WTC11 (cell line): Measurements from ENCODE around the gene DCUN1D3.

Experiments
- AR ChIP-seq: fragments of 250-450 bp; sonication (Bioruptor Pico); IDR thresholded peaks from 2 replicates; pipeline ENCODE4 v1.9.0; 2021; ENCODE audit warnings: mild to moderate bottlenecking
- ATF1 ChIP-seq: sonication (generic); formaldehyde crosslinking; IDR thresholded peaks from 2 replicates; pipeline ENCODE4 v1.8.1; 2023; ENCODE audit warnings: mild to moderate bottlenecking, moderate library complexity, missing genetic modification reagents
- ATF3 ChIP-seq: sonication (generic); formaldehyde crosslinking; conservative IDR thresholded peaks from 2 replicates; pipeline ENCODE4 v1.8.1; 2022; ENCODE audit warnings: mild to moderate bottlenecking, missing genetic modification reagents
- CREM ChIP-seq: sonication (generic); formaldehyde crosslinking; IDR thresholded peaks from 2 replicates; pipeline ENCODE4 v1.8.1; 2022; ENCODE audit warnings: mild to moderate bottlenecking, missing genetic modification reagents, moderate library complexity
- FOXP1 ChIP-seq: sonication (generic); formaldehyde crosslinking; IDR thresholded peaks from 2 replicates; pipeline ENCODE4 v1.8.0; 2022; ENCODE audit warnings: missing genetic modification reagents, mild to moderate bottlenecking, moderate library complexity, borderline replicate concordance
- NFATC4 ChIP-seq: fragments of 250-450 bp; sonication (Bioruptor Pico); IDR thresholded peaks from 2 replicates; pipeline ENCODE4 v1.9.0; 2021; ENCODE audit warnings: mild to moderate bottlenecking
- NR3C1 ChIP-seq: sonication (generic); formaldehyde crosslinking; conservative IDR thresholded peaks from 2 replicates; pipeline ENCODE4 v1.8.1; 2023; ENCODE audit warnings: low read depth, mild to moderate bottlenecking, missing genetic modification reagents
- TEAD4 ChIP-seq: sonication (generic); formaldehyde crosslinking; IDR thresholded peaks from 2 replicates; pipeline ENCODE4 v1.8.0; 2022; ENCODE audit warnings: mild to moderate bottlenecking, missing genetic modification reagents
- TP53 ChIP-seq: sonication (generic); formaldehyde crosslinking; IDR thresholded peaks from 2 replicates; pipeline ENCODE4 v1.8.1; 2023; ENCODE audit warnings: mild to moderate bottlenecking, missing genetic modification reagents
- USF2 ChIP-seq: sonication (generic); formaldehyde crosslinking; IDR thresholded peaks from 2 replicates; pipeline ENCODE4 v1.8.1; 2023; ENCODE audit warnings: mild to moderate bottlenecking, missing genetic modification reagents, moderate library complexity
- ZNF232 ChIP-seq: sonication (generic); formaldehyde crosslinking; IDR thresholded peaks from 2 replicates; pipeline ENCODE4 v1.8.0; 2022; ENCODE audit warnings: mild to moderate bottlenecking, missing genetic modification reagents
- ZSCAN18 ChIP-seq: fragments of 250-450 bp; sonication (Bioruptor Pico); IDR thresholded peaks from 2 replicates; pipeline ENCODE4 v2.1.2; 2022; ENCODE audit warnings: mild to moderate bottlenecking, moderate library complexity
- TF ChIP-seq, protein P1 (sequence below): fragments of 200-600 bp; IDR thresholded peaks from 2 replicates; pipeline ENCODE4 v1.8.0; 2022; ENCODE audit warnings: antibody characterized with exemption
- TF ChIP-seq, protein P2 (sequence below): sonication (generic); formaldehyde crosslinking; IDR thresholded peaks from 2 replicates; pipeline ENCODE4 v1.8.0; 2022; ENCODE audit warnings: mild to moderate bottlenecking, missing genetic modification reagents

GRCh38 chr16:20847550-20847949 lies 52.6 kb downstream of the DCUN1D3 start:
- TF ChIP-seq FOXP1 (no peak), AR (CRISPR knock-in tag) (no peak), ATF3 (CRISPR knock-in tag) (no peak), ZNF232 (CRISPR knock-in tag) (no peak), NFATC4 (CRISPR knock-in tag) (no peak), ATF1 (CRISPR knock-in tag) (no peak), ZSCAN18 (no peak), NR3C1 (CRISPR knock-in tag) (no peak), CREM (CRISPR knock-in tag) (no peak), TEAD4 (CRISPR knock-in tag) (no peak), USF2 (CRISPR knock-in tag) (no peak), TP53 (CRISPR knock-in tag) (no peak)
- TF ChIP-seq, protein P1, sequence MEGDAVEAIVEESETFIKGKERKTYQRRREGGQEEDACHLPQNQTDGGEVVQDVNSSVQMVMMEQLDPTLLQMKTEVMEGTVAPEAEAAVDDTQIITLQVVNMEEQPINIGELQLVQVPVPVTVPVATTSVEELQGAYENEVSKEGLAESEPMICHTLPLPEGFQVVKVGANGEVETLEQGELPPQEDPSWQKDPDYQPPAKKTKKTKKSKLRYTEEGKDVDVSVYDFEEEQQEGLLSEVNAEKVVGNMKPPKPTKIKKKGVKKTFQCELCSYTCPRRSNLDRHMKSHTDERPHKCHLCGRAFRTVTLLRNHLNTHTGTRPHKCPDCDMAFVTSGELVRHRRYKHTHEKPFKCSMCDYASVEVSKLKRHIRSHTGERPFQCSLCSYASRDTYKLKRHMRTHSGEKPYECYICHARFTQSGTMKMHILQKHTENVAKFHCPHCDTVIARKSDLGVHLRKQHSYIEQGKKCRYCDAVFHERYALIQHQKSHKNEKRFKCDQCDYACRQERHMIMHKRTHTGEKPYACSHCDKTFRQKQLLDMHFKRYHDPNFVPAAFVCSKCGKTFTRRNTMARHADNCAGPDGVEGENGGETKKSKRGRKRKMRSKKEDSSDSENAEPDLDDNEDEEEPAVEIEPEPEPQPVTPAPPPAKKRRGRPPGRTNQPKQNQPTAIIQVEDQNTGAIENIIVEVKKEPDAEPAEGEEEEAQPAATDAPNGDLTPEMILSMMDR, result no peak
- TF ChIP-seq, protein P2, sequence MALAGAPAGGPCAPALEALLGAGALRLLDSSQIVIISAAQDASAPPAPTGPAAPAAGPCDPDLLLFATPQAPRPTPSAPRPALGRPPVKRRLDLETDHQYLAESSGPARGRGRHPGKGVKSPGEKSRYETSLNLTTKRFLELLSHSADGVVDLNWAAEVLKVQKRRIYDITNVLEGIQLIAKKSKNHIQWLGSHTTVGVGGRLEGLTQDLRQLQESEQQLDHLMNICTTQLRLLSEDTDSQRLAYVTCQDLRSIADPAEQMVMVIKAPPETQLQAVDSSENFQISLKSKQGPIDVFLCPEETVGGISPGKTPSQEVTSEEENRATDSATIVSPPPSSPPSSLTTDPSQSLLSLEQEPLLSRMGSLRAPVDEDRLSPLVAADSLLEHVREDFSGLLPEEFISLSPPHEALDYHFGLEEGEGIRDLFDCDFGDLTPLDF, result no peak
